ENCODE results near the gene POMZP3.
"Not testable (repeated sequence)": the region's sequence is repeated elsewhere in the genome, so short reads cannot be mapped to it uniquely, and the experiment has no call there.

Gene POMZP3

DNA sequence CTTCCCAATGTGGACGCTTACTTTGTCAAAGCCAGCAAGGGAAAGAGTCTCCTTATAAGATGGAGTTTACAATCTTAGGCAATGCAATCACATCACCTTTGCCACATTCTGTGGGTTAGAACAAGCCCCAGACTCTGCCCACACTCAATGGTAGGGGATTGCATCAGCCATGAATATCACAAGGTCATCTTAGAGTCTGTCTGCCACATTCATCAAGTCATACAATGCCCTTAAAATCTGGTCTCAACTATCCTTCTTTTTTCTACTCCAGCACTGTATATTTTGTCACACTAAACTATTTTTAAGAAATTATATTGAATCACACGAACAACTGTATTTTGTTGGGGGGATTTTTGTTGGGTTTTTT lies 27.0 kb downstream of the POMZP3 start:
- peaks cover 37% of the 10 kb centered on the region for H3K4me1 Mint-ChIP-seq (ENCODE audit: low read depth)
- not testable (repeated sequence) for H3K36me3 Mint-ChIP-seq (ENCODE audit: low read depth); H3K27me3 Mint-ChIP-seq (ENCODE audit: low read depth); H3K4me3 Mint-ChIP-seq; H3K27ac Mint-ChIP-seq; H3K9me3 Mint-ChIP-seq

DNA sequence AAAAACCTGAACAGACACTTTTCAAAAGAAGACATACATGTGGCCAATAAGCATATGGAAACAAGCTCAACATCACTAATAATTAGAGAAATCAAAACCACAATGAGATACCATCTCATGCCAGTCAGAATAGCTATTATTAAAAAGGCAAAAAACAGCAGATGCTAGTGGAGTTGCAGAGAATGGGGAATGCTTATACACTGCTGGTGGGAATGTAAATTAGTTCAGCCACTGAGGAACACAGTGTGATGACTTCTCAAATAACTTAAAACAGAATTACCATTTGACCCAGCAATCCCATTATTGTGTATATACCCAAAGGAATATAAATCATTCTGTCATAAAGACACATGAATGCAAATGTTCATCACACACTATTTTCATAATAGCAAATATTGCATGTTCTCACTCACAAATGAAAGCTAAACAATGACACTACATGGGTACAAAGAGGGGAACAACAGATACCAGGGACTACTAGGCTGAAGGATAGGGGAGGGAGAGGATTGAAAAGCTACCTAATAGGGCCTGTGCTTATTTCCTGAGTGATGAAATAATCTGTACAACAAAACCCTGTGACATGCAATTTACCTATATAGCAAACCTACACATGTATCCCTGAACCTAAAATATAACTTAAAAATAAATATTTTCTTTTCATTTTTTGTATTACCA lies 28.4 kb downstream of the POMZP3 start:
- peaks cover 37% of the 10 kb centered on the region for H3K4me1 Mint-ChIP-seq (ENCODE audit: low read depth)
- H3K9me3 Mint-ChIP-seq, result not testable (repeated sequence)

DNA sequence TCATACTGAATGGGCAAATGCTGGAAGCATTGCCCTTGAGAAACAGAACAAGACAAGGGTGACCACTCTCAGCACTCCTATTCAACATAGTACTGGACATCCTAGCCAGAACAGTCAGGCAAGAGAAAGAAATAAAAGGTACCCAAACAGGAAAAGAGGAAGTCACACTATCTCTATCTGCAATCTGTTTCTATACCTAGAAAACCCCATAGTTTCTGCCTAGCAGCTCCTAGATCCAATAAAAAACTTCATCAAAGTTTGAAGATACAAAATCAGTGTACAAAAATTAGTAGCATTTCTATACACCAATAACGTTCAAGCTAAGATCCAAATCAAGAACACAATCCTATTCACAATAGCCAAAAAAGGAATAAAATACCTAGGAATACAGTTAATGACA lies 29.8 kb downstream of the POMZP3 start:
- H3K9me3 Mint-ChIP-seq; H3K36me3 Mint-ChIP-seq (ENCODE audit: low read depth); H3K27me3 Mint-ChIP-seq (ENCODE audit: low read depth); H3K27ac Mint-ChIP-seq: not testable (repeated sequence)
- peaks cover 37% of the 10 kb centered on the region for H3K4me1 Mint-ChIP-seq (ENCODE audit: low read depth)
- H3K4me3 Mint-ChIP-seq, result peak overlapping the region; percentile 19

More for the DNA sequence above, 28.4 kb downstream of the POMZP3 start:
- not testable (repeated sequence) for H3K4me3 Mint-ChIP-seq; H3K27me3 Mint-ChIP-seq (ENCODE audit: low read depth); H3K36me3 Mint-ChIP-seq (ENCODE audit: low read depth)
- peak overlapping the region; percentile 59 for H3K27ac Mint-ChIP-seq

DNA sequence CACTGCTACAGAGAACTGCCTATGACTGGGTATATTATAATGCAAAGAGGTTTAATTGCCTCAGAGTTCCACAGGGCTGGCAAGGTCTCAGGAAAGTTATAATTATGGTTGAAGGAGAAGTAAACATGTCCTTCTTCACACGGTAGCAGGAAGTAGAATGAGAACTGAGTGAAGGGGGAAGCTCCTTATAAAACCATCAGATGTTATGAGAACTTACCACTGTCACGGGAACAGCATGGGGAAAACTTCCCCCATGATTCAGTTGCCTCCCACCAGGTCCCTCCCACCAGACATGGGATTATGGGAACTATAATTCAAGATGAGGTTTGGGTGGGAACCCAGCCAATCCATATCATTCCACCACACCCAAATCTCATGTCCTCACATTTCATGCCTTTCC lies 34.4 kb downstream of the POMZP3 start:
- not testable (repeated sequence) for H3K9me3 Mint-ChIP-seq; H3K27me3 Mint-ChIP-seq (ENCODE audit: low read depth); H3K4me3 Mint-ChIP-seq; H3K27ac Mint-ChIP-seq
- Mint-ChIP-seq H3K4me1 (ENCODE audit: low read depth) (peaks cover 31% of the 10 kb centered on the region), H3K36me3 (ENCODE audit: low read depth) (peaks cover 12% of the 10 kb centered on the region)

DNA sequence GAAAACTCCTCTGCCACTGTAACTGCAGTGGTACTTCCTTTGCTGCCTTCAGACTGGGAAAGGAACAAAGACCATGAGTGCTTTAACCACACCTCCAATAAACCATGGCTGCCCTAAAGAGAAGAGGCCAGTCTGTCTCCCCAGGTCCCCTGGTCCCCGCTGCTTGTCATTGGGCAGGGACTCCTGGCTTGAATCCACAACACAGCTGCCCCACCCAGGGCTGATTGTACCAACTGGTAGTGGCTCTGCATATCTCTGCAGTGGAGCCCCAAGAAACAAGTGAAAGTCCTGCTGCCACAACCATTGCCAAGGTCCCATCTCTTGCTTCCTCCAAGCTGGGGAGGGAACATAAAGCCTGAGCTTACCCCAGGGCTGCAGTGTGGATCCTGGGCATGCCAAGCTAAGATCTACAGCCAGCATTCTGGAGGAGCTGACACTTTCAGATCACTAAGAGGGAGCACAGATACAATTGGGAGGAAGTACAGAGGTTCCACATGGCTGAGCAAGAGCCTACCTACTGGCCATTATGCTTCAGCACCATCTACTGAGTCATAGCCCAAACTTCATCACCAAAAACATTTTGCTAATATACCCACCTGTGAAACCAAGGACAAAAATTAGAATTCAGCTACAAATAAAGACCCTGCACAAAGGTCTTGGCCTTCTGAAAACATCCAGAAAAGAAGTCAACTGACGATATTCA lies 35.3 kb downstream of the POMZP3 start:
- not testable (repeated sequence) for H3K4me3 Mint-ChIP-seq; H3K27me3 Mint-ChIP-seq (ENCODE audit: low read depth); H3K27ac Mint-ChIP-seq; H3K9me3 Mint-ChIP-seq
- Mint-ChIP-seq H3K4me1 (ENCODE audit: low read depth) (peaks cover 30% of the 10 kb centered on the region), H3K36me3 (ENCODE audit: low read depth) (peaks cover 13% of the 10 kb centered on the region)

DNA sequence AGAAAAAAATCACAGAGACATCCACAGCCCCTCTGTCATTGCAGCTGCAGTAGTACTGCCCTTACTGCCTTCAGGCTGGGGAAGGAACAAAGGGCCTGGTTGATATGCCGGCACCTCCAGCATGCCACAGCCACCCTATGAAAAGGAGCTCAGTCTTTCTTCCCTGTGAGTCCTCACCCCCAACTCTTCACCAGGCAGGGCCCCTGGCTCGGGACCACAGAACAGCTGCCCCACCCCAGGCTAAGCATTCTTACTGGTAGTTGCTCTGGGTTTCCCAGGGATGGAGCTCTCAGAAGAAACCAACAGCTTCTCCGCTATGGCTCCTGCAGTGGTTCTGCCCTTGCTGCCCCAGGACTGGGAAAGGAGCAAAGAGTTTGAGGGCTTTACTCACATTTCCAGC lies 36.0 kb downstream of the POMZP3 start:
- H3K4me3 Mint-ChIP-seq; H3K27me3 Mint-ChIP-seq (ENCODE audit: low read depth); H3K9me3 Mint-ChIP-seq; H3K27ac Mint-ChIP-seq: not testable (repeated sequence)
- Mint-ChIP-seq H3K36me3 (ENCODE audit: low read depth) (peaks cover 13% of the 10 kb centered on the region), H3K4me1 (ENCODE audit: low read depth) (peaks cover 25% of the 10 kb centered on the region)

DNA sequence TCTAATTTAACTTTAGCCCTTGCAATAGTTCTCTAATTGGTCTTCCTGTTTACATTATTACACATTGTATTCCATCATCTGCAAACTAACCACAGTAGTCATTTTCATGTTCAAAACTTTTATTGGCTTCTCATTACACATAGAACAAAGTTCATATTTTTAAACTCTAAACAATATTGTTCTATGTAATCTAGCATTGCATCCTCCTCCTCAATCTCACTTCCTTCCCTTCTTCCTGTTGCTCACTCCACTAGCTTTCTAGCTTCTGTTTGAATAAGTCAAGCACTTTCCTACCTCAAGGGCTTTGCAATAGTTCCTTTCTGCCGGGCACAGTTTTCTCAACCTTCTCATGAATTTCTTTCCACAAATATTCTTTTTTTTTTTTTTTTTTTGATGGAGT lies 38.5 kb downstream of the POMZP3 start:
- not testable (repeated sequence) for H3K36me3 Mint-ChIP-seq (ENCODE audit: low read depth); H3K9me3 Mint-ChIP-seq; H3K27me3 Mint-ChIP-seq (ENCODE audit: low read depth); H3K4me3 Mint-ChIP-seq
- Mint-ChIP-seq H3K27ac (peak overlapping the region; percentile 45), H3K4me1 (ENCODE audit: low read depth) (peaks cover 26% of the 10 kb centered on the region)

DNA sequence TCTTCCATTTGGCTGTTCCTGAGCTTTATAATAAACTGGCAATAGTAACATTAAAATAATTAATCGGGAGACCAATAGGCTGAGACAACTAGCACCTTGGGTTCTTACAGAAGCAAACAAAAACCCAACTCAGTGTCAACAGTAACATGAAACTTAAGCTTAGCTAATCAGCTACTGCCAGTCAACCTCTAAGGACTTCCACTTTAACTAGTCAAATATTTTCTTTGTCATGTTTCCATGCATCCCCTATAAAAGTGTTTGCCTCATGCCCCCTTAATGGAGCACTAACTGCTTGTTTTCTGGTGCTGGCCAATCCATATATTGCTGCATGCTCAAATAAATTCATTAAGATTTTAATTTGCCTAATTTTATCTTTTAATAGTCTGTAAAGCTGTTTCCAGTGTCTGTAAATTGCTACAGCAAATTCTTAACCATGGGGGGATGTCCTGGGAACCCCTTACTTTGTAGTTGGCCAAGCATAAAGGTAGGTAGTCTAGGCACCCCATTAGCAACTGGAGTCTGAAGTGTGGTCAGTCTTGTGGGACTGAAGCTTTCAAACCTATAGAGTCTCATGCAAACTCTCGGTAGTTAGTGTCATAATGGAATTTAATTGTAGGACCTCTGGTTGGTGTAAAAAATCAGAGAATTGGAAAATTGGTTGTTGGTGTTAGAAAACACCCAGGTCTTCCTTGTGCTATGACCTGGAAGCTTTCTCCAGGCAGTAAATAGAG lies 40.3 kb downstream of the POMZP3 start:
- H3K9me3 Mint-ChIP-seq; H3K27ac Mint-ChIP-seq; H3K27me3 Mint-ChIP-seq (ENCODE audit: low read depth); H3K36me3 Mint-ChIP-seq (ENCODE audit: low read depth); H3K4me3 Mint-ChIP-seq: not testable (repeated sequence)
- peaks cover 32% of the 10 kb centered on the region for H3K4me1 Mint-ChIP-seq (ENCODE audit: low read depth)

DNA sequence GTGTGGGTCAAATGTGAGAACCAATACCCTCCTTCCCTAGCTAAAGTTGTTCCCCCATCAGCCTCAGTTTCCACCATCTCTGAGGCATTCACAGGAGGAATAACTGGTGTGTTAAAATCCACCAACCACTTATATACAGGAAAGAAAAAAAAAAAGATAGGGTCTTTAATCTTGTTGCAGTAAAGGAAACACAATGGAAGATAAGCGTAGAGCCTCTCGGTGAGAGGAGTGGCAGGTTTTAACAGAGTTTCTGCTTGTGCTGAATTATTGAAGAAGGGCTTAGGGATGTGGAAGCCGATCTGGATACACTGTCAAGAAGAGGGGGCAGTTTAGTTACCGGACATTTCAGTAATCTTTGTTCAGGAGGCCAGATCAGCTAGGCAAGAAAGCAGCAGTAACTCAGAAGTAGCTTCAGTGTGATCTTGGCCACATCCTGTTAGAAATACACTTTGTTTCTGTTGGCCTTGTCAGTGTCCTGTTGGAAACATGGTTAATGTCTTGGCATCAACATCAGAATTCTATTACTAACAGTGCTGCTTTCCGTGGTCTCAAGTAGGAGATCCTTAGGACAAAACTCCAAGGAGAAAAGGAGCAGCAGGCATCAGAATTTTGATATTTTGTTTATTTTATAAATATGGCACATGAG lies 43.3 kb downstream of the POMZP3 start:
- not testable (repeated sequence) for H3K27me3 Mint-ChIP-seq (ENCODE audit: low read depth); H3K9me3 Mint-ChIP-seq; H3K36me3 Mint-ChIP-seq (ENCODE audit: low read depth)
- Mint-ChIP-seq H3K4me3 (peak overlapping the region; percentile 41), H3K4me1 (ENCODE audit: low read depth) (peaks cover 34% of the 10 kb centered on the region), H3K27ac (peak overlapping the region; percentile 83)

DNA sequence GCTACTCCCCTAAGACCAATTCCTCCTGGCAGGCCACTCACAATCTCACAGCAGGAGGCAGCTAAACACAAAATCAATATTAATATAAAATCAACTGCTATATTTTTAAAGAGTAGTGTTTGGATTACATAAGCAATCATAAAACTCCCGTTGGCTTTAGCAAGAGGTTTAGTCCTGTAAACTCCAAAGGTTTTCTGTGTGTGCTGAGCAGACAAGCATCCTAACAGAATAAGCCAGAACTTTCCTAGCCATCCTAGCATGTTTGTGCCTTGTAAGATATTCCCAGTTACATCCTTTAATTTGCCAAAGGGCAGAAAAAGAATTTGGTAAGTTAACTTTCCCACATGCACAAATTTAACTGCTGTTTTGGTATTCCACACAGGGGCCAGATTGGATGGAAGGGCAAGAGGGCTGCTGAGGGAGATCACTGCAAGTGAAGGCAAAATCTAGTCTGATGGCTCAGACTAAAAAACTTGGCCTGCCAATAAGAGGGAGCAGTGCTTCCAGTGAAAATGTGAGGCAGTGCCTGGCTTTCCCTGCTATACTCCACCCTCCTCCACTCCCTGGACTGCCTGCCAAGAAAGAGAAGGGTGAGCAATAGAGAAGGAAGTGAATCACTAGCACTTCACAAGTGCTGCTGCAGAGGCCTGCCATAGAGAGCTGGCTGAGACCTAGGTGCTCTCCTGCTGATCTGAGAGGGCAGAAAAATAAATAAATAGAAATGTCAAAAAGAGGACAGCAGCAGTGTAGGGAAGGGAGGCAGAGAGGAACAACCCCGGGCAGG lies 44.0 kb downstream of the POMZP3 start:
- H3K4me3 Mint-ChIP-seq, result peak overlapping the region; percentile 41
- peak overlapping the region; percentile 83 for H3K27ac Mint-ChIP-seq
- H3K9me3 Mint-ChIP-seq; H3K27me3 Mint-ChIP-seq (ENCODE audit: low read depth); H3K36me3 Mint-ChIP-seq (ENCODE audit: low read depth): not testable (repeated sequence)
- H3K4me1 Mint-ChIP-seq (ENCODE audit: low read depth), result peaks cover 32% of the 10 kb centered on the region

DNA sequence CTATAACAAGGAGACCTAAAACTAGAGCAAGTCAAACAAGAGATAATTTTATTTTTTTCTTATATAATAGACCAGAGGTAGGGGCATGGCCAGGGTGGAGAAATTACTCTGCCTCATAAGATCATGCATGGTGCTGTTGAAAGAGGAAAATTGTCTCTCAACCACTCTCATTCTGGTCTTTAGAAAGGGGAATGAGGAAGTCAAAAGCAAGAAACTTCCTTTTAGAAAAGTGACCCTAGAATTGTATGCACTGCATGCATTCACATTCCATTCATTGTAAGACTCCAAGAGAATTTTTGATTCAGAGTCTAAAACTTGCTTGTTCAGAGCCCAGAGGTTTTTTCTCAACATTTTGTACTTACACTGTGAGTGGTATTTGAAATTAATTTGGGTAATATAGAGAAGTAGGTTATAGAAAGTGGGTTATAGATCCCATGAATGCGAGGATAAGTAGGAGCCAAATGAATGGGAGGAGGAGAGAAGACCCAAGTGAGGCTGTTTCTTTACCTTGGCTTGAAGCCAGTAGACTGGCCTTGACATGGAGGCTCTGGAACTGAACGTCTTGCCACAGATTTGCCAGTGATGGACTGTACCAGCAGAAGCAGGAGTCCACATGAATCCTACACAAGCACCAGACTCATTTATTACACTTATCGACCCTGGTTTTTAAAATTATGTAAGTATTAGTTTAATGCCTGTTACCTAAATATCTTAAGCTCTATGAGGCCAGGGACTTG lies 51.0 kb downstream of the POMZP3 start:
- H3K27ac Mint-ChIP-seq; H3K36me3 Mint-ChIP-seq (ENCODE audit: low read depth); H3K9me3 Mint-ChIP-seq; H3K27me3 Mint-ChIP-seq (ENCODE audit: low read depth); H3K4me3 Mint-ChIP-seq; H3K4me1 Mint-ChIP-seq (ENCODE audit: low read depth): not testable (repeated sequence)

DNA sequence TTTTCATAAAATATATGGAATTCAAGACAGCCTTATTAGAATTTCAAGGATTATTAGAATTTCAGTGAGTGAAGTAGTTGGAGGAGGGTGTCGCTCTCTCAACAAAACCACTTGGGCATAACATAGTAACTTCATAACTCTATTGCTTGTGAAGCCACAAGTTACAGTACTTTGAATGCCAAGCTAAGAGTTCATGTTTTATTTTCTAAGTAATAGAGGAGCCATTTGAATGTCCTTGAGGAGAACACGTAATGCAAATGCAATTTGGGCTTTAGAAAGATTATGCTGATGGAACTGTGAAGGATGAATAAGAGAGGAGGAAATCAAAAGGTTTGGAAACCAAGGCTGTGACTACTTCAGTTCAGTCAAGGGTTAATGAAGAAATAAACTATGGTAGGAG lies 51.6 kb downstream of the POMZP3 start:
- H3K9me3 Mint-ChIP-seq, result not testable (repeated sequence)

DNA sequence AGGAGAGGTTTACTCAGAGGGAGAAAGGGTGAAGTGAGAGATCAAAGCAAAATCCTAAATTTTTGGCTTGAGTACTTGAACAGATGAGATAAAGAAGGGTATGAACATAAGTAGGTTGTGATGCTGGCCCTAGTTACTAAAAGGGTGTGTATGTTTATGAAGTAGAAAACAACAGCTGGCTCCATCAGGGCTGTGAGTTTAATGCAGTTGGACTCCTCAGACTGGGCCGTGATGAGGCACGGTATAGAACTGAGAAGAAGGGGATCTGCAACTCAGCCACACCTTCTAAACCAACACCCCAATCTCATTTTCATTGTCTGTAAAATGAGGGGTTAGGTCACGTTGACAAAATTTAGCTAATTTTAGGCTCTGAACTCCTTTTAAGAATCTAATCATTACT lies 54.8 kb downstream of the POMZP3 start:
- not testable (repeated sequence) for H3K36me3 Mint-ChIP-seq (ENCODE audit: low read depth)

More for the DNA sequence above, 51.6 kb downstream of the POMZP3 start:
- not testable (repeated sequence) for H3K4me1 Mint-ChIP-seq (ENCODE audit: low read depth); H3K27ac Mint-ChIP-seq; H3K27me3 Mint-ChIP-seq (ENCODE audit: low read depth); H3K4me3 Mint-ChIP-seq; H3K36me3 Mint-ChIP-seq (ENCODE audit: low read depth)

DNA sequence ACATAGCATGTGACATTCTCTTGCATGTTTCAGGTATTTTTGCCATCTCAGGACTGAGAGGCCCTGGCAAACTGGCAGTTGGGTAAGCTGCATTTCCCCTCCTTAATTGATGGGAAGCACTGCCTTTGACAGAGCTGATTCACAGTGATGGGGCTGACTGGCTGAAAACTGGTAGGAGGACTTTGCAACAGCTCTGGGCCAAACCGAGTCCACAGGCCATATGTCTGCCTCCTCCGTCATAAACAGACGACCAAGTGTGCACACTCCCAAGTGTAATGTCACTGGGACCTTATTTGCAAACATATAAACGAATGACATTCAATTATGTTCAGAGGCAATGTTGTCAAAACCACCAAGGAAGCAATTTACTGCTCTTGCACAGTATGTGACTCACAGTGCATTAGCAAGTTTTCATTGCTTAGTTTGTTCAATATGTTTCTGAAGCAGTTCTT lies 56.7 kb downstream of the POMZP3 start:
- peaks cover 11% of the 10 kb centered on the region for H3K36me3 Mint-ChIP-seq (ENCODE audit: low read depth)
- not testable (repeated sequence) for H3K9me3 Mint-ChIP-seq; H3K27ac Mint-ChIP-seq; H3K4me3 Mint-ChIP-seq; H3K4me1 Mint-ChIP-seq (ENCODE audit: low read depth); H3K27me3 Mint-ChIP-seq (ENCODE audit: low read depth)

More for the DNA sequence above, 54.8 kb downstream of the POMZP3 start:
- H3K9me3 Mint-ChIP-seq; H3K4me1 Mint-ChIP-seq (ENCODE audit: low read depth); H3K4me3 Mint-ChIP-seq; H3K27me3 Mint-ChIP-seq (ENCODE audit: low read depth); H3K27ac Mint-ChIP-seq: not testable (repeated sequence)
